ENCODE data around the gene YIPF6. TPM values are rescaled to one million over a fixed set of nuclear protein-coding genes. Genes with fewer than 3 reads are reported as not detected.
"Not testable (repeated sequence)": the region's sequence is repeated elsewhere in the genome, so short reads cannot be mapped to it uniquely, and the experiment has no call there.

The YIPF6 gene
- total and polyA plus RNA-seq, 4 donors, result 10.3 to 46.3 (median 31.2) TPM

DNA sequence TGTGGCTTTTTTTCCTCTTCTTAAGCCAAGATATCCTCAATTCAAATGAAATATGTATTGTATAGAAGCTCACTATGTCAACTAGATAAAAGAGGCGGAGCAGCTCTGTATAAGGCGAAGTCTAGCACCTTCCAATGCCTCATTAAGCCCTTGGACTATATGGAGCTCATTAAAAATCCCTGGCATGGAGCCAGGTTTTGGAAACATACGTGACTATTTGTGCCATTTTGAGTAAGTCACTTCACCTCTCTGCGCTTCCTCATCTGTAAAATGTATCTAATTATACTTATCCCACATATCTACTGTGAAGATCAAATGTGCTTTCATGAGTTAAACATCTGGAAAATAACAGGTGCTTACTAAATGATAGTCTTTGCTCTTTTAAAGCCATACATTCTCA, 57.2 kb downstream of the YIPF6 start:
- no peaks in the 10 kb centered on the region for H3K27me3 ChIP-seq (ENCODE audit: control insufficient read depth in 3 of 3, insufficient read depth in 3 of 3, low read length in 2 of 3)
- H3K4me1 ChIP-seq (ENCODE audit: control insufficient read depth in 5 of 5, insufficient read depth in 5 of 5, low read length in 5 of 5), result no peaks in the 10 kb centered on the region
- H3K36me3 ChIP-seq (ENCODE audit: control insufficient read depth in 4 of 4, insufficient read depth in 4 of 4, low read length in 4 of 4), result no peaks in the 10 kb centered on the region
- H3K9ac ChIP-seq (ENCODE audit: insufficient read depth in 1 of 2, low read length in 2 of 2), result no peak overlapping the region
- H3K4me3 ChIP-seq, result no peak overlapping the region
- TF ChIP-seq CTCF (IDR thresholded peaks at IDR 0.05; ENCODE audit: control extremely low read depth, extremely low read depth), result no peak
- WGBS, 2 donors, result 73 to 86% methylated on average over 4 of the region's 4 CpGs
- DNase-seq (no peak), ATAC-seq (ENCODE audit: insufficient read depth, low FRiP score) (no peak)
- H3K27ac ChIP-seq (ENCODE audit: low read depth in 1 of 2, low read length in 1 of 2), result no peak overlapping the region
- peaks cover 0 to 6% (median 0%) of the 10 kb centered on the region in 4 donors for H3K9me3 ChIP-seq (ENCODE audit: control insufficient read depth in 4 of 4, insufficient read depth in 3 of 4, low read length in 3 of 4)

GRCh38 chrX:68557126-68557525, 58.3 kb downstream of the YIPF6 start:
- H3K4me1 ChIP-seq (ENCODE audit: control insufficient read depth in 5 of 5, insufficient read depth in 5 of 5, low read length in 5 of 5); H3K9me3 ChIP-seq (ENCODE audit: control insufficient read depth in 4 of 4, insufficient read depth in 3 of 4, low read length in 3 of 4); H3K27me3 ChIP-seq (ENCODE audit: control insufficient read depth in 3 of 3, insufficient read depth in 3 of 3, low read length in 2 of 3); H3K9ac ChIP-seq (ENCODE audit: insufficient read depth in 1 of 2, low read length in 2 of 2); DNase-seq; ATAC-seq (ENCODE audit: insufficient read depth, low FRiP score); H3K4me3 ChIP-seq; H3K36me3 ChIP-seq (ENCODE audit: control insufficient read depth in 4 of 4, insufficient read depth in 4 of 4, low read length in 4 of 4); H3K27ac ChIP-seq (ENCODE audit: low read depth in 1 of 2, low read length in 1 of 2): not testable (repeated sequence)
- WGBS, 2 donors, result 90 to 94% methylated on average over 8 of the region's 8 CpGs

GRCh38 chrX:68559905-68560304, 61.1 kb downstream of the YIPF6 start:
- not testable (repeated sequence) for DNase-seq; H3K27me3 ChIP-seq (ENCODE audit: control insufficient read depth in 3 of 3, insufficient read depth in 3 of 3, low read length in 2 of 3); H3K4me3 ChIP-seq; H3K36me3 ChIP-seq (ENCODE audit: control insufficient read depth in 4 of 4, insufficient read depth in 4 of 4, low read length in 4 of 4); ATAC-seq (ENCODE audit: insufficient read depth, low FRiP score); H3K9me3 ChIP-seq (ENCODE audit: control insufficient read depth in 4 of 4, insufficient read depth in 3 of 4, low read length in 3 of 4); H3K4me1 ChIP-seq (ENCODE audit: control insufficient read depth in 5 of 5, insufficient read depth in 5 of 5, low read length in 5 of 5); H3K9ac ChIP-seq (ENCODE audit: insufficient read depth in 1 of 2, low read length in 2 of 2); H3K27ac ChIP-seq (ENCODE audit: low read depth in 1 of 2, low read length in 1 of 2)
- WGBS, 2 donors, result 82 to 94% methylated on average over 4 of the region's 4 CpGs

- no peaks in the 10 kb centered on the region for H3K4me1 ChIP-seq (ENCODE audit: control insufficient read depth in 5 of 5, insufficient read depth in 5 of 5, low read length in 5 of 5)
- no peak for TF ChIP-seq CTCF (IDR thresholded peaks at IDR 0.05; ENCODE audit: control extremely low read depth, extremely low read depth)
- DNase-seq (no peak), ATAC-seq (ENCODE audit: insufficient read depth, low FRiP score) (no peak)
- no peaks in the 10 kb centered on the region for H3K27me3 ChIP-seq (ENCODE audit: control insufficient read depth in 3 of 3, insufficient read depth in 3 of 3, low read length in 2 of 3)
- H3K36me3 ChIP-seq (ENCODE audit: control insufficient read depth in 4 of 4, insufficient read depth in 4 of 4, low read length in 4 of 4), result no peaks in the 10 kb centered on the region
- H3K9me3 ChIP-seq (ENCODE audit: control insufficient read depth in 4 of 4, insufficient read depth in 3 of 4, low read length in 3 of 4), result no peaks in the 10 kb centered on the region
- WGBS, 2 donors, result 62 to 96% methylated on average over 2 of the region's 2 CpGs
- no peak overlapping the region for H3K9ac ChIP-seq (ENCODE audit: insufficient read depth in 1 of 2, low read length in 2 of 2)
- H3K27ac ChIP-seq (ENCODE audit: low read depth in 1 of 2, low read length in 1 of 2), result no peak overlapping the region
- H3K4me3 ChIP-seq, result no peak overlapping the region
These were observed 69.3 kb downstream of the YIPF6 start for GRCh38 chrX:68568136-68568535.

GRCh38 chrX:68570598-68570997, 71.7 kb downstream of the YIPF6 start:
- 74 to 87% methylated on average over 4 of the region's 4 CpGs for WGBS, 2 donors
- no peaks in the 10 kb centered on the region for H3K27me3 ChIP-seq (ENCODE audit: control insufficient read depth in 3 of 3, insufficient read depth in 3 of 3, low read length in 2 of 3)
- DNase-seq, result no peak
- no peak for TF ChIP-seq CTCF (IDR thresholded peaks at IDR 0.05; ENCODE audit: control extremely low read depth, extremely low read depth)
- H3K27ac ChIP-seq (ENCODE audit: low read depth in 1 of 2, low read length in 1 of 2), result no peak overlapping the region
- no peaks in the 10 kb centered on the region for H3K36me3 ChIP-seq (ENCODE audit: control insufficient read depth in 4 of 4, insufficient read depth in 4 of 4, low read length in 4 of 4)
- no peaks in the 10 kb centered on the region for H3K9me3 ChIP-seq (ENCODE audit: control insufficient read depth in 4 of 4, insufficient read depth in 3 of 4, low read length in 3 of 4)
- H3K4me3 ChIP-seq, result no peak overlapping the region
- H3K9ac ChIP-seq (ENCODE audit: insufficient read depth in 1 of 2, low read length in 2 of 2), result no peak overlapping the region
- H3K4me1 ChIP-seq (ENCODE audit: control insufficient read depth in 5 of 5, insufficient read depth in 5 of 5, low read length in 5 of 5), result no peaks in the 10 kb centered on the region
- ATAC-seq (ENCODE audit: insufficient read depth, low FRiP score), result no peak
